Gastroesophageal sphincter (tissue), 4 donors: ENCODE measurements around the gene NEK11. TPM values are rescaled to one million over a fixed set of nuclear protein-coding genes. Genes with fewer than 3 reads are reported as not detected.
A peak's percentile ranks its signal among the peaks of the same experiment; 100 is the strongest.
"Not testable (repeated sequence)": the region's sequence is repeated elsewhere in the genome, so short reads cannot be mapped to it uniquely, and the experiment has no call there.

Source experiments
- ATAC-seq: fragments of 150-250 bp; one replicate; pipeline ENCODE4 v1.9.1; 2016; ENCODE audit warnings: mild to moderate bottlenecking, moderate library complexity
- H3K27ac ChIP-seq, 4 donors: fragments of 200-600 bp; sonication (generic) in 3 of 4; 1 replicate in 3 of 4; 2 replicates in 1 of 4; pipeline ENCODE4 v1.5.1; 2016 to 2019
- H3K27me3 ChIP-seq: fragments of 200-600 bp; sonication (generic); one replicate; pipeline ENCODE4 v1.5.1; 2019
- H3K36me3 ChIP-seq, 2 donors: fragments of 200-600 bp; sonication (generic); one replicate each; pipeline ENCODE4 v1.5.1; 2019; ENCODE audit warnings: control low read depth in 1 of 2
- H3K4me1 ChIP-seq, 3 donors: fragments of 200-600 bp; sonication (generic); 1 replicate in 2 of 3; 2 replicates in 1 of 3; pipeline ENCODE4 v1.5.1; 2016 to 2019; ENCODE audit warnings: control low read depth in 2 of 3
- H3K4me3 ChIP-seq, 2 donors: fragments of 200-600 bp; sonication (generic); one replicate each; pipeline ENCODE4 v1.5.1; 2019; ENCODE audit warnings: mild to moderate bottlenecking in 1 of 2, moderate library complexity in 1 of 2
- H3K9me3 ChIP-seq, 3 donors: fragments of 200-600 bp; sonication (generic); one replicate each; pipeline ENCODE4 v1.5.1; 2017 to 2019; ENCODE audit warnings: control low read depth in 2 of 3
- CTCF ChIP-seq, 4 experiments: fragments of 200-600 bp in 2 of 4; fragments of 450-650 bp in 2 of 4; sonication (generic) in 1 of 4; IDR thresholded peaks; one replicate each; pipeline ENCODE4 v1.5.1; 2017 to 2019; ENCODE audit warnings: antibody characterized with exemption in 4 of 4, mild to moderate bottlenecking in 2 of 4, moderate library complexity in 2 of 4
- EP300 ChIP-seq: sonication (generic); formaldehyde crosslinking; IDR thresholded peaks from one replicate; pipeline ENCODE4 v1.6.1; 2017; ENCODE audit warnings: antibody characterized with exemption, mild to moderate bottlenecking
- POLR2A ChIP-seq, 2 donors: fragments of 450-650 bp; IDR thresholded peaks; one replicate each; pipeline ENCODE4 v1.6.1; 2017; ENCODE audit warnings: antibody characterized with exemption in 2 of 2, mild to moderate bottlenecking in 2 of 2, moderate library complexity in 1 of 2
- POLR2AphosphoS5 ChIP-seq: sonication (generic); formaldehyde crosslinking; IDR thresholded peaks from one replicate; pipeline ENCODE4 v1.6.1; 2017; ENCODE audit warnings: antibody characterized with exemption
- WGBS, 2 donors: methylation state at CpG; one replicate each; pipeline ENCODE4 v1.1.5; 2018; ENCODE audit warnings: low coverage in 1 of 2; 5-methylcytosine and 5-hydroxymethylcytosine counted together
- total RNA-seq, 4 donors: library from RNA; depleted of rRNA; stranded (reverse); fragments of >200 nt; gene quantifications; one replicate each; pipeline ENCODE4 v1.1.0, GENCODE V29; 2016

The NEK11 gene
- total RNA-seq, 4 donors from 2014 or later: 4.4 to 19.1 (median 6.0) TPM

DNA sequence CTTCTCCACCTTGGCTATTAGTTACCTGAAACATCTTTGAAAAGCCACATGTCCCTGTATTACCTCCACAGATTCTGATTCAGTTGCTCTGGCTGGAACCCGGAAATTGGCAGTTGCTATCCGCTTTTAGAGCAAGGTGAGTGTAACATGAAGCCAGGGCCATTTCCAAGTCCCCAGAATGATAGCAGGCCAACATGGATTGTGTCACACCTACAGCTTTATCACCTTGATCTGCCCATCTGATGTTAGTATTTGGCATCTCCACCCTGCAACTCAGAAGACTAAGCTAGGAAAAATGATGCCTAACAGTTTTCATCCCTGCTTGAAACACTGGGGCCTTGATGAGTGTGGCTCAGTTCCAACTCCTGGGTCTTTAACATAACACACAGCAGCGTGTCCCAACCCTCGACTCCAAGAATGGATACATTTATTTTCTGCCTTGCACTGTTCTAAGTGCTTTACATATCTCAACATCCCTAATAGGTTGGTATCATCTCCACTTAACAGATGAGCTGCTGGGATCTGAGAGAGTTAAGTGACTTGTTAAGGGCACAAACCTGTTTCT is 333.6 kb downstream of the NEK11 start:
- peaks cover 0 to 32% (median 5%) of the 10 kb centered on the region in 3 donors for H3K4me1 ChIP-seq
- H3K9me3 ChIP-seq: no peaks in the 10 kb centered on the region
- 60 to 92% methylated on average over 2 of the region's 4 CpGs for WGBS, 2 donors
- no peak overlapping the region for H3K27ac ChIP-seq
- H3K36me3 ChIP-seq: no peaks in the 10 kb centered on the region
- no peak overlapping the region for H3K4me3 ChIP-seq
- no peaks in the 10 kb centered on the region for H3K27me3 ChIP-seq
- TF ChIP-seq POLR2A (IDR thresholded peaks at IDR 0.05): no peak
- no peak for TF ChIP-seq CTCF (IDR thresholded peaks at IDR 0.05)
- TF ChIP-seq POLR2AphosphoS5: no peak
- no peak for TF ChIP-seq EP300
- ATAC-seq: no peak

DNA sequence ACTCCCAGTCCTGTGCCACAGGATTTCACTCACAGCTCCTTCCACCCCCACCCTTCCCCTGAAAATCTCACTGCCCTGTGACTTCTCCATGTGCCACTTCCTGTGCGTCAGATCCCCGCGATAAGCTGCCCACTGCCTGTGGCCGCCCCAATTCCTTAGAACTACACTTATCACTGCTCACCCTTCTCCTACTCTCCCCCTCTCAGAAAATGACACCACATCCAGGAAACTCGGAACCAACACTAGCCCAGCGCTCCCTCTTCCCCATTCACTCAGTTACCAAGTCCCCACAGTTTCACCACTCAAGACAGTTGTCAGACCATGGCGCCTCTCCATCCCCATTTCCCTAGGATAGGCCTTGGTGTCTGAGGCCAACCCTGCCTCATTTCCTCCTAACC is 334.4 kb downstream of the NEK11 start:
- Histone ChIP-seq H3K4me1 (peaks cover 0 to 32% (median 5%) of the 10 kb centered on the region in 3 donors), H3K4me3 (peak overlapping the region in 1 of 2 donors; percentile 60), H3K27ac (peak overlapping the region in 3 of 4 donors; percentile 66 to 83 (median 74))
- 87 to 100% methylated on average over 1 to 3 of the region's 7 CpGs for WGBS, 2 donors
- H3K27me3 ChIP-seq, H3K36me3 ChIP-seq, H3K9me3 ChIP-seq: not testable (repeated sequence)
- ATAC-seq: peak; percentile 10

- H3K27ac ChIP-seq: peak overlapping the region; percentile 0 to 83 (median 70)
- no peaks in the 10 kb centered on the region for H3K27me3 ChIP-seq
- TF ChIP-seq POLR2AphosphoS5: peak; percentile 44
- TF ChIP-seq CTCF (IDR thresholded peaks at IDR 0.05): no peak
- peak; percentile 47 to 55 for TF ChIP-seq POLR2A (IDR thresholded peaks at IDR 0.05)
- H3K4me1 ChIP-seq: peaks cover 0 to 32% (median 5%) of the 10 kb centered on the region in 3 donors
- H3K9me3 ChIP-seq: no peaks in the 10 kb centered on the region
- no peaks in the 10 kb centered on the region for H3K36me3 ChIP-seq
- peak; percentile 92 for ATAC-seq
- 31% methylated on average over 9 of the region's 64 CpGs; no CpG with 5 or more reads in 1 of the 2 donors for WGBS, 2 donors
- peak overlapping the region; percentile 21 to 60 for H3K4me3 ChIP-seq
Measured at GRCh38 chr3:131361464-131362421, 335.1 kb downstream of the NEK11 start.

- no peak for ATAC-seq
- no peak for TF ChIP-seq EP300
- TF ChIP-seq POLR2A (IDR thresholded peaks at IDR 0.05): no peak
- no peak for TF ChIP-seq CTCF (IDR thresholded peaks at IDR 0.05)
- TF ChIP-seq POLR2AphosphoS5: no peak
- H3K27me3 ChIP-seq: no peaks in the 10 kb centered on the region
- H3K4me1 ChIP-seq: peaks cover 0 to 32% (median 5%) of the 10 kb centered on the region in 3 donors
- WGBS, 2 donors: no CpG with 5 or more reads among the region's 3 CpGs
- H3K27ac ChIP-seq: no peak overlapping the region
- H3K36me3 ChIP-seq: no peaks in the 10 kb centered on the region
- H3K4me3 ChIP-seq: no peak overlapping the region
- H3K9me3 ChIP-seq: no peaks in the 10 kb centered on the region
Measured at GRCh38 chr3:131363275-131363674, 336.6 kb downstream of the NEK11 start.

GRCh38 chr3:131370935-131371687 is 344.4 kb downstream of the NEK11 start:
- Histone ChIP-seq H3K4me1 (no peaks in the 10 kb centered on the region), H3K9me3 (no peaks in the 10 kb centered on the region), H3K4me3 (no peak overlapping the region), H3K27ac (no peak overlapping the region), H3K27me3 (no peaks in the 10 kb centered on the region), H3K36me3 (peaks cover 0 to 52% of the 10 kb centered on the region in 2 donors)
- TF ChIP-seq POLR2AphosphoS5: no peak
- no peak for TF ChIP-seq EP300
- no peak for TF ChIP-seq CTCF (IDR thresholded peaks at IDR 0.05)
- no peak for TF ChIP-seq POLR2A (IDR thresholded peaks at IDR 0.05)
- 79% methylated on average over 9 of the region's 10 CpGs; no CpG with 5 or more reads in 1 of the 2 donors for WGBS, 2 donors
- no peak for ATAC-seq
